Body of pancreas (tissue), 4 donors: ENCODE results near the gene ST6GALNAC6. TPM values are rescaled to one million over a fixed set of nuclear protein-coding genes. Genes with fewer than 3 reads are reported as not detected.
"Not testable (repeated sequence)": the region's sequence is repeated elsewhere in the genome, so short reads cannot be mapped to it uniquely, and the experiment has no call there.

Experiments used
- ATAC-seq: fragments of 150-250 bp; one replicate; pipeline ENCODE4 v1.9.1; 2016
- DNase-seq, 4 donors: peaks; one replicate each; pipeline ENCODE4 v3.0.0-alpha.2; 2019
- H3K27ac ChIP-seq, 4 donors: fragments of 200-600 bp; sonication (generic); 1 replicate in 3 of 4; 2 replicates in 1 of 4; pipeline versions ENCODE4 v1.5.1 to v1.6.1; 2016 to 2019; ENCODE audit warnings: mild to moderate bottlenecking in 1 of 4, mixed read lengths in 1 of 4, moderate library complexity in 1 of 4
- H3K27me3 ChIP-seq, 2 donors: fragments of 200-600 bp; sonication (generic); one replicate each; pipeline ENCODE4 v1.6.0; 2016; ENCODE audit warnings: mild to moderate bottlenecking in 1 of 2
- H3K36me3 ChIP-seq, 2 donors: fragments of 200-600 bp; sonication (generic); replicated peaks in 1 of 2; 2 replicates each; pipeline ENCODE4 v1.5.1; 2016; ENCODE audit warnings: low read depth in 2 of 2; ENCODE audit not compliant: insufficient read depth in 1 of 2
- H3K4me1 ChIP-seq: fragments of 200-600 bp; sonication (generic); one replicate; pipeline ENCODE4 v1.6.0; 2016
- H3K4me3 ChIP-seq, 2 donors: fragments of 200-600 bp; sonication (generic); 1 replicate in 1 of 2; 2 replicates in 1 of 2; pipeline ENCODE4 v1.5.1; 2016 to 2019
- H3K9me3 ChIP-seq, 3 donors: fragments of 200-600 bp; sonication (generic); 1 replicate in 2 of 3; 2 replicates in 1 of 3; pipeline ENCODE4 v1.5.1; 2016
- POLR2A ChIP-seq, 3 donors: fragments of 450-650 bp; IDR thresholded peaks; one replicate each; pipeline ENCODE4 v1.6.1; 2016; ENCODE audit warnings: antibody characterized with exemption in 3 of 3, mild to moderate bottlenecking in 2 of 3
- WGBS, 2 donors: methylation state at CpG; one replicate each; pipeline ENCODE4 v1.1.5; 2017; 5-methylcytosine and 5-hydroxymethylcytosine counted together
- intact Hi-C: fragments of 100-400 bp; cut with DNase I; formaldehyde crosslinking; loops from one replicate; pipeline ENCODE4 v1.15.1; 2023
- total RNA-seq, 2 donors: library from RNA; depleted of rRNA; stranded (reverse); fragments of >200 nt; gene quantifications; one replicate each; pipeline ENCODE4 v1.1.0, GENCODE V29; 2016
- TF ChIP-seq, protein P1 (sequence below), 7 experiments: fragments of 450-650 bp in 4 of 7; fragments of 200-600 bp in 3 of 7; sonication (generic) in 3 of 7; IDR thresholded peaks; one replicate each; pipeline ENCODE4 v1.5.1; 2016 to 2019; ENCODE audit warnings: antibody characterized with exemption in 7 of 7

The ST6GALNAC6 gene
- total RNA-seq, 2 donors from 2014 or later = 46.1 to 66.7 TPM

DNA sequence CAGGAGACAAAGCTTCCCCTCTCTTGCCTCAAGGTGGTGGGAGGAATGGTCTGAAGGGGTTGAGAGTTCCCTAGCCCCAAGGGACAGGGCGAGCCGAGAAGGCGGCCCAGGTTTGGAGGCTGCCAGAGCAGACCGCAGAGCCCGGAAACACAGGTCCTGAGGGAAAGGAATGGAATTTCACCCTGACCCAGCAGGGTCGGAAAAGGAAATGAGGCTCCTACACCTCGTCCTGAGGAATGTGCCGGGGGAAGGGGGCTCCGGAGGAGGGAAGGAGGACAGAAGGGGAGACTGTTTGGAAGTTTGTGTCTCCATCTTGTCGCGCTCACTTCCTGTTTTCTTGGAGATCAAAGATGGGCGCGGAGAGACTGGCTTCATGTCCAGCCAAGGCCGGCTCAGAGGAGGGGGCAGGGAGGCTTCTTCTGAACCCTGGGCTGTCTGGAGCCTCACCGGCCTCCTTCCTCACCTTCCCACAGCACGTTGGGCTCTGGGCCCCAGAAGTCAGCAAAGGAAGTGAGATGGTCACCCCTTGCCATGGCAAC lies 54.5 kb downstream of the ST6GALNAC6 start:
- Histone ChIP-seq H3K9me3 (peaks cover 0 to 7% (median 0%) of the 10 kb centered on the region in 3 donors), H3K36me3 (no peaks in the 10 kb centered on the region), H3K27me3 (no peaks in the 10 kb centered on the region), H3K4me3 (no peak overlapping the region), H3K4me1 (peaks cover 22% of the 10 kb centered on the region), H3K27ac (peak overlapping the region in 3 of 4 donors; percentile 0 to 65 (median 53))
- DNase-seq = peak in 1 of 4 donors; percentile 16
- intact Hi-C loops = no loop called here
- 72 to 81% methylated on average over 15 to 16 of the region's 16 CpGs for WGBS, 2 donors
- TF ChIP-seq, protein P1, sequence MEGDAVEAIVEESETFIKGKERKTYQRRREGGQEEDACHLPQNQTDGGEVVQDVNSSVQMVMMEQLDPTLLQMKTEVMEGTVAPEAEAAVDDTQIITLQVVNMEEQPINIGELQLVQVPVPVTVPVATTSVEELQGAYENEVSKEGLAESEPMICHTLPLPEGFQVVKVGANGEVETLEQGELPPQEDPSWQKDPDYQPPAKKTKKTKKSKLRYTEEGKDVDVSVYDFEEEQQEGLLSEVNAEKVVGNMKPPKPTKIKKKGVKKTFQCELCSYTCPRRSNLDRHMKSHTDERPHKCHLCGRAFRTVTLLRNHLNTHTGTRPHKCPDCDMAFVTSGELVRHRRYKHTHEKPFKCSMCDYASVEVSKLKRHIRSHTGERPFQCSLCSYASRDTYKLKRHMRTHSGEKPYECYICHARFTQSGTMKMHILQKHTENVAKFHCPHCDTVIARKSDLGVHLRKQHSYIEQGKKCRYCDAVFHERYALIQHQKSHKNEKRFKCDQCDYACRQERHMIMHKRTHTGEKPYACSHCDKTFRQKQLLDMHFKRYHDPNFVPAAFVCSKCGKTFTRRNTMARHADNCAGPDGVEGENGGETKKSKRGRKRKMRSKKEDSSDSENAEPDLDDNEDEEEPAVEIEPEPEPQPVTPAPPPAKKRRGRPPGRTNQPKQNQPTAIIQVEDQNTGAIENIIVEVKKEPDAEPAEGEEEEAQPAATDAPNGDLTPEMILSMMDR (IDR thresholded peaks at IDR 0.05) = no peak
- no peak for TF ChIP-seq POLR2A (IDR thresholded peaks at IDR 0.05)
- ATAC-seq = peak; percentile 7

DNA sequence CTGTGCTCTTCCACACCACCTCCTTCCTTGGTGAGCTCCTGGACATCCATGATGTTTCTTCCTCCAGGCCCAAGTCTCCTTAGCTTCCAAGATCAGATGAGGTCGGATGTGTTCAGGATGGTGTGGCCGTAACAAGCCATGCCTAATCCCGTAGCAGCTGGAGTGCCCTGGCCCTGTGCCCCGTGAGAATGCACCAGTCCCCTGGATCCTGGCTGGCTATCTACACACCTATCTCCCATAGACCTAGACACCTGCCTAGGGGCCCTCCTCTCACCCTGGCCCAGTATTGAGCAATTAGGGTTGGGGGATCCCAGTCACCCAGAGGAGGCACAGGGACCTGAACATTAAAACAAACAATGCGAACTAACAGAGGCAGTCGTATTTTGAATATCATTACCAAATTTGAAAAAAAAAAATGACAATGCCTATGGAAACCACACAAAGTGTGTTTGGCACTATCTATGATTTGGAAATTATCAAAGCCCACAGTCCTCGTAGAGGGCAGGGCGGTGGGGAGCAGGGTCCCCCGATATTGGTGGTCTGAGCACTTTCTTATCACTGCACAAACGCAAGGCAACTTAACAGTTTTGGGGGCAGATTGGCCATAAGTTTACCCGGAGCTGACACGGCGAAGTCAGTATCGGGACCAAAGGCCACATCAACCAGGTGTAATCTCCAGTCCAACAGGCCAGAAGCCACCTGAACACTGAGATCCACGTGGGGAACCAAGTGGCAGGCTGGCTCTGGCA lies 58.1 kb downstream of the ST6GALNAC6 start:
- peaks cover 47% of the 10 kb centered on the region for H3K4me1 ChIP-seq
- TF ChIP-seq, protein P1 (IDR thresholded peaks at IDR 0.05) = no peak
- no peak for TF ChIP-seq POLR2A (IDR thresholded peaks at IDR 0.05)
- no peak overlapping the region for H3K4me3 ChIP-seq
- no peaks in the 10 kb centered on the region for H3K9me3 ChIP-seq
- intact Hi-C loops = no loop called here
- no peak for ATAC-seq
- H3K36me3 ChIP-seq = no peaks in the 10 kb centered on the region
- peak overlapping the region in 1 of 4 donors; percentile 74 for H3K27ac ChIP-seq
- no peak for DNase-seq
- WGBS, 2 donors = 85 to 90% methylated on average over 9 to 15 of the region's 15 CpGs
- no peaks in the 10 kb centered on the region for H3K27me3 ChIP-seq

DNA sequence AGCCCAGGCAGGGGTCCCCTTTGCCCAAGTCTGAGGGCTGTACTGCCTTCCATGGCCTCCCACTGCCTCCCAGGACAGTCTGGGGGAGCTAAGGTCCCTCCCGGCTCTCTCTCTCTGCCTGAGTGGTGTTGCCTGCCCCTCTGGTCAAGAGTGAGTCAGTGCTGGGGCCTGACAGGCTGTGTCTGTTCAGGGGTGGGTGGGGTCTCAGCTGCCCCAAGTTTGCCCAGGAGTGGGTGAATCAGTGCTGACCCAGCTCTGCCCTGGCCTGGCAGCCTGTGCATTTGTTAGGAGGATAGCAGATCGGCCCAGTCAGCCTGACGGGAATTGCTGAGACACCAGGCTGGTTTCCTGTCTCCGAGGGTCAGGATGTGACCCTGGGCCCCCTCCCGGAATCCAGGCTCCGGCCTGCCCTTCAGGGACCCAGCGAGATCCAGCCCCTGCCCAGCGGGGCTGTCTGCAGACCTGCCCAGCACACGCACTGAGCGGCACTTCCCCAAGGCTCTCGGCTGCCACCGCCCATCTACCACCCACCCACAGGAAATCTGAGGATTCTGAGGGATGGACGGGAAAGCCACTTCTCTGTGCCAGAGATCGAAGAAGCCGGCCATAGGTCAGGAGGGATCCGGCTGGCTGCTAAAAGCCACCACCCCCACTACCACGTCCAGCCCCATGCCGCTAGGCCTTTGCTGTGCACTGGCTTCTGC lies 60.9 kb downstream of the ST6GALNAC6 start:
- WGBS, 2 donors = 50 to 77% methylated on average over 5 to 18 of the region's 18 CpGs
- DNase-seq (peak; percentile 47 to 81 (median 50)), ATAC-seq (peak; percentile 36)
- Histone ChIP-seq H3K4me1 (peaks cover 52% of the 10 kb centered on the region), H3K27me3 (no peaks in the 10 kb centered on the region), H3K36me3 (no peaks in the 10 kb centered on the region), H3K27ac (peak overlapping the region; percentile 28 to 74 (median 57)), H3K9me3 (no peaks in the 10 kb centered on the region), H3K4me3 (no peak overlapping the region)
- intact Hi-C loops = no loop called here
- TF ChIP-seq POLR2A (IDR thresholded peaks at IDR 0.05) = peak in 2 of 3 donors; percentile 51 to 61
- TF ChIP-seq, protein P1 (IDR thresholded peaks at IDR 0.05) = no peak

DNA sequence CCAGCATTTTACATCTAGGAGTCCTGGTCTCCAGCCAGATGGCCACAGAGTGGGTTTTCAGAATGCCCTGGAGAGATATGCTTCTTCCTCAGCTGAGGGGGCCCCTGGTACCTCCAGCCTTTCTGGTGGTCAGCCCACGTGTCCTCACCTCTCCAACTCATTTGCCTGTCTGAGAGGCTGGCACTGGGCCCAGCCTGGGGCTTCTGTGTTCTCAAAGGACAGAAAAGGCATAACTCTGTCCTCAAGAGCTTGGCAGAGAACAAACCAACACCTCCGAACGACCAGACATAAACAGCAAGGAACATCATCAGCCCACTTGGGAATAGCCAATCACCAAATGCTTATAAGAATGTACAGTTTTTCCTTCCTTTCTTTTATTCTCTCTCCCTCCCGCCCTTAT lies 62.1 kb downstream of the ST6GALNAC6 start:
- TF ChIP-seq POLR2A (IDR thresholded peaks at IDR 0.05) = no peak
- TF ChIP-seq, protein P1 (IDR thresholded peaks at IDR 0.05) = no peak
- no peaks in the 10 kb centered on the region for H3K27me3 ChIP-seq
- peak overlapping the region in 3 of 4 donors; percentile 28 to 80 (median 74) for H3K27ac ChIP-seq
- ATAC-seq = no peak
- H3K4me1 ChIP-seq = peaks cover 60% of the 10 kb centered on the region
- DNase-seq = no peak
- H3K9me3 ChIP-seq = no peaks in the 10 kb centered on the region
- H3K4me3 ChIP-seq = no peak overlapping the region
- intact Hi-C loops = no loop called here
- 52 to 63% methylated on average over 3 to 4 of the region's 4 CpGs for WGBS, 2 donors
- H3K36me3 ChIP-seq = no peaks in the 10 kb centered on the region

DNA sequence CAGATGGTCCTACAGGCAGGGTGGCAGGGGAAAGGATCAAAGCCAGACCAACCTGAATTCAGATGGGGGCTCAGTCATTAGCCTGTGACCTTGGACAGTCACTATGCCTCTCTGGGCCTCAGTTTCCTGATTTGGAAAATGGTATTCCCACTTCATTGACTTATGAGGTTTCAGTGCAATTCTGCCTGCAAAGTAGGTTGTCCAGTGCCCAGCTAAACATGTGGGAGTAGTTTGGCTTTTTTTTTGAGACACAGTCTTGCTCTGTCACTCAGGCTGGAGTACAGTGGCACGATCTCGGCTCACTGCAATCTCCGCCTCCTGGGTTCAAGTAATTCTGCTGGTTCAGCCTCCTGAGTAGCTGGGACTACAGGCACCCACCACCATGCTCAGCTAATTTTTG lies 62.8 kb downstream of the ST6GALNAC6 start:
- DNase-seq, H3K27me3 ChIP-seq, H3K36me3 ChIP-seq, H3K4me3 ChIP-seq, H3K9me3 ChIP-seq, intact Hi-C loops, ATAC-seq: not testable (repeated sequence)
- WGBS, 2 donors = 95 to 100% methylated on average over 3 of the region's 3 CpGs
- peak overlapping the region in 3 of 4 donors; percentile 24 to 80 (median 74) for H3K27ac ChIP-seq
- H3K4me1 ChIP-seq = peaks cover 66% of the 10 kb centered on the region
